Dedifferentiated amniotic fluid mesenchymal stem cell (primary cell): Measurements from ENCODE around the gene SH3RF3.

Experiments
- DNase-seq: peaks from one replicate; pipeline ENCODE4 v3.0.0-alpha.2; 2016; ENCODE audit errors: extremely low spot score

SH3RF3 gene

DNA sequence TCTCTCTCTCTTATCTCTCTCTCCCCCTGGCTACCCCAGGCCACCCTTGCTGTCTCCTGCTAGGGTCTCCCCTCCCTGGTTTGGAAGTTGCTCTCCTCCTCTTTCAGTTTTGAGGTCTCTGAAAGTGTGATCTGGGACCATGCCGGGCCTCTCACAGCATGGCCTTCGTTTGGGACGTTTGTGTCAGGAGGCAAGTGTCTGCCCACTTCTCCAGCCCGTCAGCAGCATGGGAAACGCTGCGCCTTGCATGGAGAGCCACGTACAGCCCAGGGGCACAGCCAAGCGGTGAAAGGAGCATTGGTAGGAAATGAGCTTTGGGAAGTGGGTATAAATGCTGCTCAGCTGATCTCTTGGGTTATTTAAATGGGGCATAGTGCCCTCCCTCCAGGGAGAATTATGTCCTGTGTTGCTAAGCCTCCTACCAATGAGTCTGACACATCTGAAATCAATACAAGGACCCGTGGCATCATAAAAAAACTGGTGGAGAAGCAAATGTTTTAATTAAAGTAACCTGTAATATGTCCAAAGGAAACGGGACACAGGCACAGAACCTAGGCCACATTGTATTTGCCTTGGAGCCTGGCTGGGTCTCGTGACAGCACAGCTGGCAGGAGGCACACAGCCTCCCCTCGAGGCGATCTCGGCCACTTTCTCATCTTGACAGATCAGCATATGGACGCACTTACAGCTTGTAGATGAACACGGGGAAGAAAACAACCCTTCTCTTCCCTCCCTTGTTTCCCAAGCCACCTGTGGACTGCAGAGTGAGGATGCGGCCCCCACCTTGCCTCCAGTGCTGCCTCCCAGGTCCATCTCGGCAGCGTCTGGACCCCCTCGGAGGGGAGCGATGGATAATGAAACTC is 72.7 kb downstream of the SH3RF3 start:
- no peak for DNase-seq

GRCh38 chr2:109202486-109202885 is 73.5 kb downstream of the SH3RF3 start:
- no peak for DNase-seq

GRCh38 chr2:109203246-109204011 is 74.4 kb downstream of the SH3RF3 start:
- DNase-seq = no peak

DNA sequence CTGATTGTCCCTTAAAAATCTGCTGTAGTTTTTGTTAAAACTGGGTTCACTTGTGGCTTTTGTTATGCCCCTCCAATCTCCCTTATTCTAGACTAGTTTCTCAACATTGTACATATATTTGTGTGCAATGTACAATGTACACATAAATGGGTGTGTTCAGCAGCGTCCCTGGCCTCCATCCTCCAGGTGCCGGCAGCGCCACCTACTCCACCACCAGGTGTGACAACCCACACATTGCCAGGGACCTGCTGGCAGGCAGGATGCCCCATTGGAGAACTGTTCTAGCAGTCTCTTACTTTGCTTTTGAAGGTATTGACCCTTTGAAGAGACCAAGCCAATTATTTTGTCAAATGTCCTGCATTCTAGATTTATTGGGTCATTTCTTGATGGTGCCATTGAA is 75.4 kb downstream of the SH3RF3 start:
- DNase-seq = no peak

DNA sequence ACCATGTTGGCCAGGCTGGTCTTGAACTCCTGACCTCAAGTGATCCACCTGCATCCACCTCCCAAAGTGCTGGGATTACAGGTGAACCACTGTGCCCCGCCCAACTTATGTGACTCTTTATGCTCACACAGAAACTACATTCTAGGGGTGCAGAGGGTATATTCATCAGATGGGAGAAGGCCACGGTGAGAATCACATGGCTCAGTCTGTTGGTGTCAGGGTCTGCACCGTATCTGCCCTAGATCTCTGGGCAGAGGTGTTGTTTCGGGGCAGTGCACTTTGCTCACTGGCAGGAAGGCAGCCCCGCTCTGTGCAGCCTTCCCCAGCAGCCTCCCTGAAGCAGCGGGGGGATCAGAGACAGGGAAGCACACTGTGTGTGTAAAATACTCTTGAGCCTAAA is 76.4 kb downstream of the SH3RF3 start:
- no peak for DNase-seq

- no peak for DNase-seq
Measured at GRCh38 chr2:109206569-109207146, 77.7 kb downstream of the SH3RF3 start.

DNA sequence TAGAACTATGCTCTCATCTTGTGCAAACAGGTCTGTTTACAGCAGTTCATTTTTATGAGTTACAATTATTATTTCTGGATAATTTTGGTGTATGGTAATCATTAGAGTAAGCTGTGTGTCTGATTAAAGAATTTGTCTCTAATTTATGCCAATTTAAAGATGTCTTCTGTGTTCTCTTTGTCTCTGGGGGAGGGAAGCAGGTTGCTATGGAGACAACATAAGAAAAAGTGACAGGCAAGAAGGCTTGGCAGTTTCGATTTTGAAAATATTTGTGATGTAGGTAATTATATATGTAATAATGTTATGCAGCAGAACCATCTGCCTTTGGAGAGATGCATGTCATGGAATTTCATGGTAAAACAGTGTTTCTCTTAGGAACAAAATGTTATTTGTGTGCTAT is 78.2 kb downstream of the SH3RF3 start:
- DNase-seq = no peak

GRCh38 chr2:109208071-109208950 is 79.3 kb downstream of the SH3RF3 start:
- no peak for DNase-seq

GRCh38 chr2:109208951-109209335 is 79.9 kb downstream of the SH3RF3 start:
- DNase-seq = no peak

GRCh38 chr2:109209412-109209811 is 80.4 kb downstream of the SH3RF3 start:
- peak; percentile 68 for DNase-seq

DNA sequence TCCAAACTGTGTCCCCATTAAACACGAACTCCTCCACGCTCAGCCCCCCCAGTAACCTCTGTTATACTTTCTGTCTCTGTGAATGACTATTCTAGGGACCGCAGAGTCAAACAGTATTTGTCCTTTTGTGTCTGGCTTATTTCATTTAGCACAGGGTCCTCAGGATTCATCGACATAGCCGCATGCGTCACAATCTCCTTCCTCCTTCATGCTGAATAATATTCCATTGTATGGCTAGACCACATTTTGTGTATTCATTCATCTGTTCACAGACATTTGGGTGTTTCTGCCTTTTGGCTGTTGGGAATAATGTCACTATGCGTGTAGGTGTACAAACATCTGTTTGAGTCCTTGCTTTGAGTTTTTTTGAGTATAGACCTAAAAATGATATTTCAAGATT is 80.9 kb downstream of the SH3RF3 start:
- DNase-seq = no peak

GRCh38 chr2:109210431-109211200 is 81.6 kb downstream of the SH3RF3 start:
- DNase-seq = peak; percentile 29

- DNase-seq = no peak
Measured at GRCh38 chr2:109211315-109211714, 82.3 kb downstream of the SH3RF3 start.

GRCh38 chr2:109212836-109213563 is 84.0 kb downstream of the SH3RF3 start:
- no peak for DNase-seq

DNA sequence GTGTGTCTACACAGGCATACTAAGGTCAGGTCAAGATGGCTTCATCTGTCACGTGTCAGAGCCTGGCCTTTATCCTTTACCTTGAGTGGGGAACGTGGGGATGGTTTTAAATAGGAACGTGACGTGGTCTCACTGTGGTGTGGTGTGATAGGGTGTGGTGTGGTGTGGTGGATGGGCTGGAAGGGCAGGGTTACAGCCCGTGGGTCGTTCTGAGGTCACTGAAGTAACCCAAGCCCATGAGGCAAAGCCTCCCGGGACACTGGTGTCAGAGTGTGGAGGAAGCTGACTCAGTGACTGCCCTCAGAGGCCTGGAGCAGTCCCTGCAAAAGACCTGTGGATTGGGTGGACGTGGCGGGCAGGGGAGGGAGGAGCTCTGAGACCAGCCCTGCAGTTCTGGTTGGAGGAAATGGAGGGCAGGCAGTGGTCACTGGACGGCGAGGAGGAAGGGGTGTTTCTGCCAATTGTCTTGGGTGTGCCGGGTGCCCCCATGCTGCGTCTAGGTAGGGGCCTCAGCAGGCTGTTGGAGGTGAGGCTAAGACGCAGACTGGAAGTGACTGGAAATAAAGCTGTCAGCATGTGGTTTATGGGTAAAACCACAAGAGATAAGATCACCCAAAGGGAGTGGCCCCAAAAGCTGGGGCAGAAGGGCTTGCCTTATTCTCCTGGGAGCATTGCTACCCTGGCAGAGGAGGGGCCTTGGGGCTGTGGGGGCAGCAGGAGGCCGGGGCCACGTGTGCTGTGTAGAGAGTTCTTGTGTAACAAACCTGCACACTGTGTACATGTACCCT is 84.8 kb downstream of the SH3RF3 start:
- DNase-seq = no peak

DNA sequence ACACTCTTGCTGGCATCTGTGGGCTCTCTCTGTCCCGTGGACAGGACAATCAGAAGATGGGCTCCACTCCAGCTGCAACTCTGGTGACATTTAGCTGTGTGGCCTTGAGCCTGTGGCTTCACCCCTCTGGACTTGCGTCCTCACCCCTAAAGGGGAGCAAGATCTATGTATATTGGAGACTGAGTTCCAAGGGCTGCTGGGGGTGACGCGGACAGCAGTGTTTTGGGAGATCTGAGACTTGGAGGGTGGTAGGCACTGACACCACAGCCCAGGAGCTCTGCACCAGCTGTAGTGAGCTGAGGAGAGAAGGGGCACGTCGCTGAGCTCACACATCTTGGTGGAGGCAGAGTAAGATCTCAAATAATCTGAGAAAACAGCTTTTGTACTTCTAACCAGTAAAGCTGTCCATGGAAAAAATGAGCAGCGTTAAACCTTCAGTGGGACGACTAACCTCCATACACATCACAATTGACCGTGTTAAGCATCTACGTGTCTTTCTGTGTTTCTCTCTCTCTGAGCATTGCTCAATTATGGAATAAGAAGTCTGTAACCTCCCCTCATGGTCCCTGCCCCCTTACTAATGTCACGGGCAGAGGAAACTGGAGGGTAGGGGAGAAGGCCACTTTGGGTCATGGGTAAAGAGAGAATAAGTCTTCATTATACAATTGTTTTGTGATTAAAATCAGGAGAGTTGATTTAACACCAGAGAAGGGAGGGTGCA is 85.8 kb downstream of the SH3RF3 start:
- DNase-seq = no peak

DNA sequence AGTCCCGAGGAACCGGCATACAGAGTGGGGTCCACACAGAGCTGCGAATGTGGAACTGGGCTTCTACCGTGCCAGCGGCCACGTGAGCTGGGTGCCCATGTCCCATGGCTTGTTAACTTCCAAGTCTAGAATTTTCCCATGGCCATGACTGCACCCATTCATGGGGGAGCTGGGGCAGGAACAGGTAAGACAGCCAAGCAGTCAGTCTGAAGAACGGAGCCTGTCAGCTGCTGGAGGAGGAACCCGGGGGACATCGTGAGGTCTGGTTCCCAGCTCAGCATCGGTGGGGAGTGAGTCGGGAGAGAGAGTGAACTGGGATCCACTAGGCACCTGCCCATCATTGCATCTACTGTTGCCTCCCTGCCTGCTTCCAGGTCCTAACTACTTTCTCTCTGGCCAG is 86.9 kb downstream of the SH3RF3 start:
- DNase-seq = no peak

DNA sequence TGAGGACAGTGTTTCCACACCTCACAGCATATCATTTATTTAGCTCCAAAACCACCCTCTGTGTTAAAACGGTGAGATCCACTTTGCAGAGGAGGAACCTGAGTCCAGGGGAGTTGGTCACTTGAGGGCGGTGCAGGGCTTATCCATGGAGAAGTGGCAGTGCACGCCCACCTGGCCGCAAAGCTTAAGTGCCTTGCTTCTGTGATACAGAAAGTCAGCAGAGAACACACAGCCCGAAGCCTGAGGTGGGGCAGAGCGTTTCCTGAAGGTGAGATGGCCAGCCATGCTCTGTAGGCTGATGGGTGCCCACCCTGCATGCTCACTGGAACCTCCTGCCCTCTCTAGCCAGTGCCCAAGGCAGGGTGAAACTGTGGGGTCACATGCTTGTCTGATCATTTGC is 87.3 kb downstream of the SH3RF3 start:
- DNase-seq = no peak
